IMR-90 (cell line): Measurements from ENCODE around the gene TBX20. TPM values are rescaled to one million over a fixed set of nuclear protein-coding genes. Genes with fewer than 3 reads are reported as not detected.
"Not testable (repeated sequence)": the region's sequence is repeated elsewhere in the genome, so short reads cannot be mapped to it uniquely, and the experiment has no call there.

Experiments used
- ATAC-seq: fragments of 200-7000 bp; cut with Tn5 transposase; 2 replicates; pipeline ENCODE4 v1.9.1; 2020; ENCODE audit warnings: low read depth, mild to moderate bottlenecking, moderate library complexity
- BruUV-seq: library from RNA; stranded (reverse); fragments of 400-500 nt; replicated peaks from 2 replicates; lab custom pipeline; 2021; lab: Mats Ljungman, UMichigan
- CTCF ChIA-PET: fragments of 300-600 bp; formaldehyde crosslinking; extraction: SDS; loops from one replicate; lab custom pipeline; 2021; ENCODE audit warnings: antibody characterized with exemption; lab: Yijun Ruan, JAX
- POLR2A ChIA-PET: fragments of 300-600 bp; sonication (Branson Sonifier 250); formaldehyde crosslinking; loops from one replicate; lab custom pipeline; 2022; ENCODE audit warnings: antibody characterized with exemption; ENCODE audit not compliant: unreplicated experiment; lab: Charles Lee
- DNase-seq: peaks from one replicate; pipeline ENCODE4 v3.0.0; 2013
- H2AFZ ChIP-seq: replicated peaks from 2 replicates; pipeline ENCODE3; 2013; ENCODE audit warnings: low read length, mild to moderate bottlenecking; ENCODE audit not compliant: poor library complexity
- H2AK5ac ChIP-seq: 2 replicates; pipeline ENCODE4 v1.6.1; 2013; ENCODE audit warnings: low read depth, low read length, inconsistent platforms
- H2AK9ac ChIP-seq: replicated peaks from 2 replicates; pipeline ENCODE3; 2013; ENCODE audit warnings: mild to moderate bottlenecking, low read depth, low read length, moderate library complexity; ENCODE audit not compliant: poor library complexity
- H2BK120ac ChIP-seq: 2 replicates; pipeline ENCODE4 v1.6.1; 2013; ENCODE audit warnings: low read depth, low read length, inconsistent platforms
- H2BK15ac ChIP-seq: 3 replicates; pipeline ENCODE4 v1.6.1; 2013; ENCODE audit warnings: low read depth, low read length, inconsistent platforms
- H2BK20ac ChIP-seq: 2 replicates; pipeline ENCODE4 v1.6.1; 2013; ENCODE audit warnings: low read depth, mild to moderate bottlenecking, inconsistent platforms, low read length, moderate library complexity
- H2BK5ac ChIP-seq: 2 replicates; pipeline ENCODE4 v1.6.1; 2013; ENCODE audit warnings: mild to moderate bottlenecking, low read depth, low read length, inconsistent platforms; ENCODE audit not compliant: poor library complexity, severe bottlenecking
- H3K14ac ChIP-seq: replicated peaks from 2 replicates; pipeline ENCODE4 v1.6.1; 2013; ENCODE audit warnings: low read depth, low read length, inconsistent platforms
- H3K18ac ChIP-seq: 2 replicates; pipeline ENCODE4 v1.6.1; 2013; ENCODE audit warnings: low read depth, low read length, control low read depth
- H3K23ac ChIP-seq: 2 replicates; pipeline ENCODE4 v1.6.1; 2013; ENCODE audit warnings: low read depth, low read length, inconsistent platforms
- H3K27ac ChIP-seq: 2 replicates; pipeline ENCODE4 v1.5.1; 2013; ENCODE audit warnings: mild to moderate bottlenecking, control low read depth, low read length; ENCODE audit not compliant: insufficient read depth
- H3K27me3 ChIP-seq: 2 replicates; pipeline ENCODE4 v1.6.1; 2013; ENCODE audit warnings: low read length; ENCODE audit not compliant: control insufficient read depth, insufficient read depth
- H3K36me3 ChIP-seq: 2 replicates; pipeline ENCODE4 v1.6.1; 2013; ENCODE audit warnings: low read length, mixed read lengths; ENCODE audit not compliant: control insufficient read depth, insufficient read depth
- H3K4ac ChIP-seq: 2 replicates; pipeline ENCODE4 v1.6.1; 2013; ENCODE audit warnings: low read depth, low read length, inconsistent platforms
- H3K4me1 ChIP-seq: 2 replicates; pipeline ENCODE4 v1.6.1; 2013; ENCODE audit warnings: low read length, mixed read lengths; ENCODE audit not compliant: control insufficient read depth, insufficient read depth
- H3K4me2 ChIP-seq: 2 replicates; pipeline ENCODE4 v1.6.1; 2013; ENCODE audit warnings: low read depth, mild to moderate bottlenecking, control low read depth, low read length, moderate library complexity
- H3K4me3 ChIP-seq: 2 replicates; pipeline ENCODE4 v1.5.1; 2013; ENCODE audit warnings: low read depth, mild to moderate bottlenecking, control low read depth, low read length, moderate library complexity; ENCODE audit not compliant: insufficient read depth
- H3K56ac ChIP-seq: 2 replicates; pipeline ENCODE4 v1.6.1; 2013; ENCODE audit warnings: low read length, inconsistent platforms; ENCODE audit not compliant: insufficient read depth; ENCODE audit errors: extremely low read depth
- H3K79me1 ChIP-seq, 2 experiments: 2 replicates each; pipeline ENCODE4 v1.6.1; 2013; ENCODE audit warnings: low read length in 2 of 2, inconsistent platforms in 1 of 2, low read depth in 1 of 2
- H3K9ac ChIP-seq: 2 replicates; pipeline ENCODE4 v1.6.1; 2013; ENCODE audit warnings: low read depth, low read length, control low read depth
- H3K9me1 ChIP-seq: 2 replicates; pipeline ENCODE4 v1.6.1; 2013; ENCODE audit warnings: low read length, inconsistent platforms; ENCODE audit not compliant: insufficient read depth
- H3K9me3 ChIP-seq: 2 replicates; pipeline ENCODE4 v1.6.1; 2013; ENCODE audit warnings: low read length; ENCODE audit not compliant: control insufficient read depth, insufficient read depth
- H4K20me1 ChIP-seq: 2 replicates; pipeline ENCODE4 v1.6.1; 2013; ENCODE audit warnings: low read length, inconsistent platforms; ENCODE audit not compliant: insufficient read depth
- H4K5ac ChIP-seq: 2 replicates; pipeline ENCODE4 v1.6.1; 2013; ENCODE audit warnings: mild to moderate bottlenecking, low read depth, low read length, control low read depth
- H4K8ac ChIP-seq, 2 experiments: 2 replicates each; pipeline ENCODE4 v1.6.1; 2013; ENCODE audit warnings: low read depth in 2 of 2, low read length in 2 of 2, control low read depth in 1 of 2, inconsistent platforms in 1 of 2
- H4K91ac ChIP-seq: 2 replicates; pipeline ENCODE4 v1.6.1; 2013; ENCODE audit warnings: low read depth, low read length, inconsistent platforms; ENCODE audit not compliant: insufficient read depth
- WGBS, 2 experiments: methylation state at CpG; one replicate each; pipeline versions ENCODE4 v1.1.5 to v1.1.7; 2013; ENCODE audit warnings: missing lambda C conversion rate in 2 of 2; ENCODE audit not compliant: insufficient read length in 1 of 2; ENCODE audit errors: extremely low coverage in 2 of 2; 5-methylcytosine and 5-hydroxymethylcytosine counted together
- dilution Hi-C: fragments of 300-500 bp; cut with HindIII; formaldehyde crosslinking; loops from one replicate; pipeline ENCODE4 v1.14.3; 2018; ENCODE audit warnings: low sequenced_read_pairs; ENCODE audit not compliant: unreplicated experiment
- in situ Hi-C: fragments of 300-500 bp; cut with MboI; formaldehyde crosslinking; loops from 3 replicates; pipeline ENCODE4 v1.14.3; 2019; ENCODE audit warnings: low sequenced_read_pairs, inconsistent platforms, mixed read lengths
- intact Hi-C: fragments of 100-400 bp; cut with micrococcal nuclease; formaldehyde crosslinking; loops from 2 replicates; pipeline ENCODE4 v1.10.0; 2022
- polyA plus RNA-seq, 3 experiments: library from polyadenylated mRNA; depleted of rRNA; stranded (reverse); fragments of >200 nt; gene quantifications; 2 replicates each; pipeline ENCODE4 v1.2.3, GENCODE V29; 2012; ENCODE audit warnings: low replicate concordance in 1 of 3
- total RNA-seq: library from RNA; depleted of rRNA; stranded (reverse); fragments of >200 nt; gene quantifications from 2 replicates; pipeline ENCODE4 v1.2.3, GENCODE V29; 2012

Gene TBX20
- total and polyA plus RNA-seq, 2 of the 4 experiments (the other 2 are of a cell fraction), result 0.15 to 0.36 TPM

DNA sequence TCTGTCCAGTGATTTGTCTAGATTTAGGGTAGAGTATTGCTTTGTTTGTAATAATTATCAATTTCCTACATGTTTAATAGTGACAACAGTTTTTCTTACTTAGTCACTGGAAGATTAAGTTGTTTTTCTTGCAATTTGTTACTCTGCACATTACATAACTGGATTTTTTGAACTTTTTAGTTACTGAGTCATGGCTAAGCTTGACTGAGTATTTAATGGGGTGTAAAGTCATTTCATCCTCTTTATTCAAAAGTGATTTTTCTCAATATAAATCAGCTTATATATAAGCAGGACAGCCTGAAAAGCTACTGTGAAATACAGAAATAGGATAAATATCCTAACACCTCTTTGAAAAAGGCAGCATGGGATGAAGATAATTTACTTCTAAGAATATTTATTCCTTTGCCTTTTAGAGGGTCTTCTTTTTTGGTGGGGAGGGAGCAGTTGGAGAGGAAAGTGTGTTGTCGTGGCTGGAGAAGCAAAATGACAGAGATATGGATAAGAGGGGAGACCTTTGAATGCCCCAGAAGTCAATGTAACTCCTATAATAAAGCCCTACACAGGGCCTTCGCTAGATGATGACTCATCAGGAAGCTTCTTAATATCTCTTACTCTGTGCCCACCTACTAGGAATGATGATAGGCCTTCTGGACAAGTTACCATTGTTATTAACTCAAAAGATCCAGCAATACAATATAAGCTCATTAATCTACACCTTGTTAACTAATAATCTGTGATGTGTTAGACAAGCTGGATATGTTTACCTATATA is 55.3 kb downstream of the TBX20 start:
- BruUV-seq, H2BK20ac ChIP-seq, H3K4me3 ChIP-seq, H3K9me3 ChIP-seq, H3K36me3 ChIP-seq, H3K4me2 ChIP-seq, H2BK15ac ChIP-seq, H2AFZ ChIP-seq, H3K23ac ChIP-seq, H4K20me1 ChIP-seq, H3K27ac ChIP-seq, H3K27me3 ChIP-seq, H2AK5ac ChIP-seq, H4K8ac ChIP-seq, dilution Hi-C loops, H2AK9ac ChIP-seq, H2BK5ac ChIP-seq, CTCF ChIA-PET, H4K91ac ChIP-seq, H3K79me1 ChIP-seq, H3K9me1 ChIP-seq, H3K4ac ChIP-seq, H3K9ac ChIP-seq, H2BK120ac ChIP-seq, H3K14ac ChIP-seq, POLR2A ChIA-PET, H3K18ac ChIP-seq, in situ Hi-C loops, intact Hi-C loops, H3K4me1 ChIP-seq, H4K5ac ChIP-seq, H3K56ac ChIP-seq: not testable (repeated sequence)
- no CpG with 5 or more reads among the region's 2 CpGs for WGBS, 2 experiments
- DNase-seq (peak; percentile 10), ATAC-seq (peak; percentile 79)

DNA sequence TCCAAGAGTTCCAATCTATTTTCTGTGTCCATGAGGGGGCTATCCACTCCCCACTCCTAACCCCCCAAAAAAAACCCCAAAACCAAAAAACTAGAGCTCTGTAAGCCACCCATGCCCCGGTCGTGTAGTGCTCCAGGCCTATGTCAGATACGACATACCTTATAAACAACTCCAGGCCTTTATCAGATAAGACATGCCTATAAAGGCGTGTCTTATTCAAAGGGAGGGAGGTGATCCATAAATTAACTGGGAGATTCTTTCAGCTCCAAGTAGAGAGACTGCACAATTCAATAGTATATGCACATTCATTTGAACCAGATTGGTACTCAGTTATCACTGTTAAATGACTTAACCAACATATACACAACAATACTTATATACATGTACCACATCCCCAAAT is 62.3 kb downstream of the TBX20 start:
- H2BK15ac ChIP-seq, H3K14ac ChIP-seq, dilution Hi-C loops, H3K9me3 ChIP-seq, H3K4ac ChIP-seq, H4K91ac ChIP-seq, intact Hi-C loops, H3K9me1 ChIP-seq, H3K27me3 ChIP-seq, H3K56ac ChIP-seq, H3K79me1 ChIP-seq, H3K4me3 ChIP-seq, POLR2A ChIA-PET, H4K5ac ChIP-seq, H2BK120ac ChIP-seq, H3K23ac ChIP-seq, H4K8ac ChIP-seq, H3K4me2 ChIP-seq, H2AK5ac ChIP-seq, H4K20me1 ChIP-seq, H2AK9ac ChIP-seq, CTCF ChIA-PET, H3K27ac ChIP-seq, H3K36me3 ChIP-seq, H2BK5ac ChIP-seq, H3K18ac ChIP-seq, H3K4me1 ChIP-seq, in situ Hi-C loops, H3K9ac ChIP-seq, H2BK20ac ChIP-seq, H2AFZ ChIP-seq, BruUV-seq, DNase-seq, ATAC-seq: not testable (repeated sequence)
- no CpG with 5 or more reads among the region's 4 CpGs for WGBS, 2 experiments
